Fibroblast of pulmonary artery (primary cell): ENCODE data around the gene ANKRD13A.
"Not testable (repeated sequence)": the region's sequence is repeated elsewhere in the genome, so short reads cannot be mapped to it uniquely, and the experiment has no call there.

Source experiments
- DNase-seq: peaks from one replicate; pipeline ENCODE4 v3.0.0-alpha.2; 2010; ENCODE audit warnings: low read depth
- H3K4me3 ChIP-seq: replicated peaks from 2 replicates; pipeline ENCODE4 v1.5.1; 2011; ENCODE audit warnings: low read depth, mild to moderate bottlenecking, control low read depth, low read length, moderate library complexity
- CTCF ChIP-seq: IDR thresholded peaks from 2 replicates; pipeline ENCODE4 v1.5.1; 2011; ENCODE audit warnings: mild to moderate bottlenecking, control low read depth, low read length, inconsistent platforms; ENCODE audit errors: missing control alignments

Gene ANKRD13A

GRCh38 chr12:110079477-110080400 lies 80.5 kb downstream of the ANKRD13A start:
- TF ChIP-seq CTCF, result no peak

GRCh38 chr12:110080410-110080809 lies 81.2 kb downstream of the ANKRD13A start:
- no peak for DNase-seq

More at GRCh38 chr12:110079477-110080400, 80.5 kb downstream of the ANKRD13A start:
- peak; percentile 83 for DNase-seq
- H3K4me3 ChIP-seq, result no peak overlapping the region

GRCh38 chr12:110084314-110085015 lies 85.2 kb downstream of the ANKRD13A start:
- TF ChIP-seq CTCF, result no peak
- H3K4me3 ChIP-seq, result no peak overlapping the region
- peak; percentile 17 for DNase-seq

More at GRCh38 chr12:110080410-110080809, 81.2 kb downstream of the ANKRD13A start:
- H3K4me3 ChIP-seq, result no peak overlapping the region
- no peak for TF ChIP-seq CTCF

- not testable (repeated sequence) for H3K4me3 ChIP-seq, DNase-seq
These were observed 89.0 kb downstream of the ANKRD13A start for GRCh38 chr12:110088216-110088615.

- DNase-seq, result no peak
- no peak overlapping the region for H3K4me3 ChIP-seq
- TF ChIP-seq CTCF, result no peak
These were observed 89.7 kb downstream of the ANKRD13A start for GRCh38 chr12:110088936-110089335.
